ENCODE results near the gene MRTFA.

DNA sequence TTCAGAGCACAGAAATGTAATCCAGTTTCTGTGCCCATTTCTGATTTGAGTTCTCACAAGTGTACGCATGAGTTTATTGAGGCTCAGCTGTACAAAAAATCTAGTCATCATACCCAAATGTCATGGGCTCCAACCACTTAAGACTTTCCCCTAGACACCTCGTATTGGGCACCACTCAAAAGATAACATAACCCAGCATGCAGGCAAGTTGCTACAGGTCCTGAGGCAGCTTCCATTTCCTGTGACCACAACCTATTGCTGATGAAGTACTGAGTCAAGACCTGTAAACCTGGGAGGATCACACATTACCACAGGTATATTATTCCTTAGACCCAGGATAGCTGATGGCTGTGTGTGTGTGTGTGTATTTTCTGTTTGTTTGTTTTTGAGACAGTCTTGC, 95.2 kb downstream of the MRTFA start:
- TF ChIP-seq SP1 (IDR thresholded peaks at IDR 0.05) (no peak), ARNT (IDR thresholded peaks at IDR 0.05) (no peak), FOXK2 (IDR thresholded peaks at IDR 0.05) (no peak), SUZ12 (IDR thresholded peaks at IDR 0.05) (no peak)
